ACC112 (cell line): ENCODE data around the gene RAD51D.

Source experiments
- H2AFZ ChIP-seq: fragments of 200-600 bp; sonication (generic); one replicate; pipeline ENCODE4 v1.6.0; 2017; ENCODE audit warnings: antibody characterized with exemption, low read length; ENCODE audit not compliant: unreplicated experiment
- H3K27ac ChIP-seq: fragments of 200-600 bp; sonication (generic); 2 replicates; pipeline ENCODE4 v1.5.1; 2014; ENCODE audit warnings: low read depth, mild to moderate bottlenecking, antibody characterized with exemption, low read length, moderate library complexity
- H3K27me3 ChIP-seq: fragments of 200-600 bp; sonication (generic); 2 replicates; pipeline ENCODE4 v1.6.1; 2014; ENCODE audit warnings: mild to moderate bottlenecking, antibody characterized with exemption, low read length, moderate library complexity, mixed read lengths; ENCODE audit not compliant: insufficient read depth
- H3K36me3 ChIP-seq: fragments of 200-600 bp; sonication (generic); 2 replicates; pipeline ENCODE4 v1.6.1; 2016; ENCODE audit warnings: mild to moderate bottlenecking, antibody characterized with exemption, low read length, moderate library complexity, mixed read lengths; ENCODE audit not compliant: insufficient read depth
- H3K4me1 ChIP-seq: fragments of 200-600 bp; sonication (generic); one replicate; pipeline ENCODE4 v1.6.1; 2016; ENCODE audit warnings: low read length, mixed read lengths; ENCODE audit not compliant: insufficient read depth, unreplicated experiment, control insufficient read depth
- H3K4me3 ChIP-seq: fragments of 200-600 bp; sonication (generic); 2 replicates; pipeline ENCODE4 v1.5.1; 2014; ENCODE audit warnings: mild to moderate bottlenecking, low read depth, low read length
- H3K79me2 ChIP-seq: fragments of 200-600 bp; sonication (generic); one replicate; pipeline ENCODE4 v1.6.0; 2016; ENCODE audit warnings: low read length; ENCODE audit not compliant: control insufficient read depth, unreplicated experiment, insufficient read depth

Gene RAD51D

DNA sequence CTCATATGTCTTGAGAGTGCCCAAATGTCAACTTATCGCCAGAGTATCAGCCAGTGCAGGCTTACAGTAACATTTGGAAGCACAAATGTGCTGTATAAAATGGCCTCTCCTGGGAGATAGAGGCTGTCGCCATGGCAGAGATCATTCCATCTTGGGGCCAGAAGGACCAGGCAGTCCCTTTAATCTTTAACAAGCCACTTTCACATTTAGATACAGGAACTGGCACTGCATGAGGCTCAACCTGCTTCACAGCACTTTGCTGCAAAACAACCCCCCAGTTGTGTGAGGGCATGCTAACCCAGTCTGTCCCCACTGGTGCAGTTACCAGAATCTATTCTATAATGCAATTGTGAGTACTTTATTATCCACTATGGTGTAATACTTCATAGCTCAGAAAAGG, 51.4 kb downstream of the RAD51D start:
- no peaks in the 10 kb centered on the region for H3K27me3 ChIP-seq
- peaks cover 45% of the 10 kb centered on the region for H3K79me2 ChIP-seq
- no peak overlapping the region for H3K4me3 ChIP-seq
- no peak overlapping the region for H3K27ac ChIP-seq
- peaks cover 52% of the 10 kb centered on the region for H3K4me1 ChIP-seq
- no peak overlapping the region for H2AFZ ChIP-seq
- H3K36me3 ChIP-seq, result no peaks in the 10 kb centered on the region

DNA sequence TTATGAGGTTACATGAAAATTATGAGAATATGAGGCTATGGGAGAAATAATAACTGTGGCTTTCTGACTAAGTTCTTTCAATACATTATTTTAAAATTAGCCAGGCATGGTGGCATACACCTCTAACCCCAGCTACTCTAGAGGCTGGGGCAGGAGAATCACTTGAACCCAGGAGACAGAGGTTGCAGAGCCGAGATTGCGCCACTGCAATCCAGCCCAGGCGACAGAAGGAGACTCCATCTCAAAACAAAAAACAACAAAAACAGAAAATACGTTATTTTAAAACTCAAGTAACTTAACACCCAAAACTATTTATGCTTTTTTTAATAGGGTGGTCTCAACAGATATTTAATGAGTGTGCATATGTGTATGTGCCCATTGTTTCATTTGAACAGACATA, 53.8 kb downstream of the RAD51D start:
- Histone ChIP-seq H3K36me3 (no peaks in the 10 kb centered on the region), H2AFZ (no peak overlapping the region), H3K79me2 (peaks cover 43% of the 10 kb centered on the region), H3K27me3 (no peaks in the 10 kb centered on the region), H3K27ac (peak overlapping the region; percentile 13; the same call in 1 of the 2 replicates), H3K4me1 (peaks cover 61% of the 10 kb centered on the region), H3K4me3 (no peak overlapping the region)

- Histone ChIP-seq H3K4me1 (peaks cover 54% of the 10 kb centered on the region), H2AFZ (no peak overlapping the region), H3K79me2 (peaks cover 46% of the 10 kb centered on the region), H3K36me3 (0 out of 2 replicates have a peak, but pooled peaks cover 3% of the 10 kb centered on the region), H3K27me3 (no peaks in the 10 kb centered on the region), H3K4me3 (no peak overlapping the region), H3K27ac (peak overlapping the region; percentile 97)
Observed at GRCh38 chr17:35064516-35065215, 55.0 kb downstream of the RAD51D start.

DNA sequence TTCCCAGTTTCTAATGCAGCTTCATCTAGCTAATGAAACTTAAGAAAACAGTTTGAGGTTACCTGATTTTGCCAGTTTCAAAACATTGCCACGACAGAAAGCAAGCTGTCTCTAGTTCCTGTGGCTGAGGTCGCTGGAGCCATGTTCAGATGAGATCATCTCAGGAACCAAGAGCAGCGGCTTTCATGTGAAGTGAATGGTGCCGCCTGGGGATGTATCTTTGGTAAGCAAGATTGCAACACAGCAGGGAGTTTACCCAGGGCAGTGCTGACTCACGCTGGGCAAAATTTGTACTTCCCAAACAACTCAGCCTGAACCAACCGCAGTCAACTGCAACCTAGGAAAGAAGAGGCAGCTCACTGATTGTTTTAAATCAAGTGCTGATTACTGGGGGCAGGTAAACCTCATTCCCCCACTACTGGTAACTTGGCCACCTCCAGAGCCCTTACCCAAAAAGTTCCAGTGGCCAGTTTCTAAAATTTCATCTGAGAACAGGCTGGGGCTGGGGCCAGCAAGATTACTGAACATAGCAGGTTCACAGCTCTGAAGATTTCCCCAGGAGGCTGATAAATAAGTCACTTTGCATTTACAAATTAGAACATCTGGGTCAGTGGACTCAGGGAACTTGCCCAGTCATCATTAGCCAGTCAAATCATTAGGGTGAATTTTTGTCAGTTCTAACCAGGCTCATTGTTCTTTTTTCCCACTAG, 56.0 kb downstream of the RAD51D start, which contains the start of gene RFFL:
RFFL (minus strand) TSS at position 194 of the 710 bp plus-strand sequence. CDS start 37,154 bp downstream, outside the sequence.
- peak within 1 kb of the TSS; percentile 53 for H3K4me3 ChIP-seq
- H3K4me1 ChIP-seq, result peaks cover 44% of the 10 kb centered on the region
- no peaks in the 10 kb centered on the region for H3K27me3 ChIP-seq
- peaks cover 40% of the 10 kb centered on the region for H3K79me2 ChIP-seq
- peak within 1 kb of the TSS; percentile 97 for H3K27ac ChIP-seq
- H3K36me3 ChIP-seq, result 0 out of 2 replicates have a peak, but pooled peaks cover 3% of the 10 kb centered on the region
- H2AFZ ChIP-seq, result no peak within 1 kb of the TSS

DNA sequence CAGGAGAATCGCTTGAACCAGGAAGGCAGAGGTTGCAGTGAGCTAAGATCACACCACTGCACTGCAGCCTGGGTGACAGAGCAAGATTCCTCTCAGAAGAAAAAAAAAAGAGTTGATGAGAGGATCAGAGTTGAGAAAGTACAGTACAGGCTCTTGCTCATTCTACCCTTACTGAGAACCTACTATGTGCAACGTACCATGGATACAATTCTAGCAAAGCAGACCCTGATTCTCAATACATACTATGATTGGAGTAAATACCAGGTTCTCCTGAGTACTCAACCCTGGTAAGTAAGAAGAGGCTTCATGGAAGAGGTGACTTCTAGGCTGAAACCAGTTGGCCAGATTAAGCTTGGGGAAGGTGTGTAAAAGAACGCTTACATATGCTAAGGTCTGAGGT, 57.4 kb downstream of the RAD51D start:
- Histone ChIP-seq H2AFZ (no peak overlapping the region), H3K4me3 (peak overlapping the region; percentile 53; the same call in 1 of the 2 replicates), H3K27ac (peak overlapping the region; percentile 97), H3K79me2 (peaks cover 26% of the 10 kb centered on the region), H3K27me3 (no peaks in the 10 kb centered on the region), H3K4me1 (peaks cover 36% of the 10 kb centered on the region), H3K36me3 (0 out of 2 replicates have a peak, but pooled peaks cover 3% of the 10 kb centered on the region)

DNA sequence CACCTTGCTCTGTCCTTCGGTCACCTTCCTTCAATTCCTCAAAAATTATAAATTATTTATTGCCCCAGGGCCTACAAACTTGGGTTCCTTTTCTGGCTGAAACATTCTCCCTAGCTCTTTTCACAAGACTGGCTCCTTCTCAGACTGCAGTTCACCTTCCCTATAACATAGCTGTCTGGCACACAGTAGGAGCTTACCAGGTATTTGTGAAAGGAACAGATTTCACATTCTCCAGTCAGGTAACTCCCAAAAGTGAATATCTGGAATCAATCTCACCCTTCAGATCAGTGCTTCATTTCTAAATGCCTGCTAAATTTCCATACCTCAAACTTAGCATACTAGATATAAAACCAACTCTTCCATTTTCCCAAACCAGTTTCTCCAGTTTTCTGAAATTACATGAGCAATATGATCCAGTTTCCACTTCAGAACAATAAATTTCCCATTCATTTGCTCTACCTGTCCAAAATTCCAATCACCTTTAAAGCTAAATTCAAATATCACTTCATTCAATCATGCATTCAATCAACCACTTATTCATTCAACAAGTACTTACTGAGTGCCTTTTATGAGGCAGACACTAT, 62.2 kb downstream of the RAD51D start:
- no peaks in the 10 kb centered on the region for H3K27me3 ChIP-seq
- H3K79me2 ChIP-seq, result peaks cover 11% of the 10 kb centered on the region
- no peak overlapping the region for H3K4me3 ChIP-seq
- H3K4me1 ChIP-seq, result peaks cover 7% of the 10 kb centered on the region
- H3K27ac ChIP-seq, result no peak overlapping the region
- 0 out of 2 replicates have a peak, but pooled peaks cover 3% of the 10 kb centered on the region for H3K36me3 ChIP-seq
- H2AFZ ChIP-seq, result no peak overlapping the region

- H3K79me2 ChIP-seq, result peaks cover 6% of the 10 kb centered on the region
- no peak overlapping the region for H3K27ac ChIP-seq
- H3K36me3 ChIP-seq, result 0 out of 2 replicates have a peak, but pooled peaks cover 3% of the 10 kb centered on the region
- no peaks in the 10 kb centered on the region for H3K27me3 ChIP-seq
- no peak overlapping the region for H2AFZ ChIP-seq
- H3K4me1 ChIP-seq, result peaks cover 19% of the 10 kb centered on the region
- no peak overlapping the region for H3K4me3 ChIP-seq
Observed at GRCh38 chr17:35056013-35056412, 63.6 kb downstream of the RAD51D start.

- H3K36me3 ChIP-seq, result no peaks in the 10 kb centered on the region
- peaks cover 15% of the 10 kb centered on the region for H3K79me2 ChIP-seq
- no peak overlapping the region for H3K27ac ChIP-seq
Observed at GRCh38 chr17:35053204-35053603, 66.5 kb downstream of the RAD51D start.

GRCh38 chr17:35052780-35053179, 66.9 kb downstream of the RAD51D start:
- Histone ChIP-seq H3K27ac (peak overlapping the region; percentile 28), H2AFZ (no peak overlapping the region), H3K79me2 (peaks cover 15% of the 10 kb centered on the region), H3K36me3 (no peaks in the 10 kb centered on the region), H3K27me3 (no peaks in the 10 kb centered on the region), H3K4me3 (no peak overlapping the region), H3K4me1 (peaks cover 20% of the 10 kb centered on the region)

More at GRCh38 chr17:35053204-35053603, 66.5 kb downstream of the RAD51D start:
- Histone ChIP-seq H3K27me3 (no peaks in the 10 kb centered on the region), H3K4me1 (peaks cover 20% of the 10 kb centered on the region), H2AFZ (no peak overlapping the region), H3K4me3 (no peak overlapping the region)

DNA sequence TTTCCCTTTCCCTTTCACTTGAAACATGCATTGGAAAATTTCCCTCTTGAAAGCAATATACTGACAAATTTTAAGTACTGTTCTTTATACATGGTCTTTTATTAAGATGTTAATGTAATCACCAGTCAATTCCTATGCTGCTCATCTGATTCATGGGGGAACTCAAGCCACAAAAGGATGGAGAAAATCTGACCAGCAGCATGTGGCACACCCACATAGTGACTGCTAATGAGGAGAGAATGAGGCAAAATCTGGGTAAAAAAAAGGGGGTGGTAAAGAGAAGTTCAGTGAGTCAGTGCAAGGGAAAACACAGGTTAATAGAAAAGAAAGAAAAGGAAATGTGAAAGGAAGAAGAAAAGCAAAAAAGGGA, 67.4 kb downstream of the RAD51D start:
- H3K4me3 ChIP-seq, result no peak overlapping the region

More for the DNA sequence above, 67.4 kb downstream of the RAD51D start:
- peaks cover 15% of the 10 kb centered on the region for H3K79me2 ChIP-seq
- H3K27ac ChIP-seq, result peak overlapping the region; percentile 28; the same call in 1 of the 2 replicates
- H3K27me3 ChIP-seq, result no peaks in the 10 kb centered on the region
- no peaks in the 10 kb centered on the region for H3K36me3 ChIP-seq
- H2AFZ ChIP-seq, result no peak overlapping the region
- H3K4me1 ChIP-seq, result peaks cover 22% of the 10 kb centered on the region
